ENCODE data around the gene KIAA0513.

The KIAA0513 gene, protein sequence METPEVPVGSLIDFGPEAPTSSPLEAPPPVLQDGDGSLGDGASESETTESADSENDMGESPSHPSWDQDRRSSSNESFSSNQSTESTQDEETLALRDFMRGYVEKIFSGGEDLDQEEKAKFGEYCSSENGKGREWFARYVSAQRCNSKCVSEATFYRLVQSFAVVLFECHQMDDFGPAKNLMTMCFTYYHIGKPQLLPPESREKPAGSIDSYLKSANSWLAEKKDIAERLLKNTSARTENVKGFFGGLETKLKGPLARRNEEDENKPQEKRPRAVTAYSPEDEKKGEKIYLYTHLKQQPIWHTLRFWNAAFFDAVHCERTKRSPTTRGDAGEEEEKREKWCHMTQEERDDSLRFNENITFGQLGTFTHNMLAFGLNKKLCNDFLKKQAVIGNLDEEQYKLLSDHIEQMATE

DNA sequence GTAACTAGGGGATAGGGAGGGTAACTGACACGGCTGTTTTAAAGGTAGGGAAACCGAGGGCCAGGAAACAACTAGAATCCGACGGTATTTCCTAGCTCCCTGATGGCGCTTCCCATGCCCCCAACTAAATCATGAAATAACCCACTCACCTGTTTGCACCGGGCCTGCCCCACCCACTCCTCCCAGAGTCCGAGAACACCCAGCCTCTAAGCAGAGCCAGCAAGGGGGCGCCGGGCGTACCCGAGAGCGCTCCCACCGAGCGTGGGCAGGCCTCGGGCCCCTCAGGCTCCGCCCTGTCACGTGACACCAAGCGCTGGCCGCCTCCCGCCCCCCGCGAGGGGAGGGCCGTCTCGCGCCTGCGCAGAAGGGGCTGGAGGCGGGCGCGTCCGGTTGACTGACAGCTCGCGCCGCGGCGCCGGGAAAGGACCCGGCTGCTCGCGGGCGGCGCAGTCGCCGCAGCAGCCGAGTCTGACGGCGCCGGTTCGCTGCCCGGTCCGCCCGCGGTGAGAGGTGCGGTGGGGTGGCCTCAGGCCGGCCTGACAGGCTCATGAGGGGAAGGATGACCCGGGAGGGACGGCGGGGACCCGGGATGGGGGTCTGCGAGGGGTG lies at the start of gene KIAA0513:
Gene KIAA0513 (plus strand): TSS at position 447 of the 609 bp plus-strand sequence. CDS start 39,277 bp downstream, outside the sequence.
- peak; percentile 99 for DNase-seq (ENCODE audit: low spot score)
- TF ChIP-seq, protein P1, sequence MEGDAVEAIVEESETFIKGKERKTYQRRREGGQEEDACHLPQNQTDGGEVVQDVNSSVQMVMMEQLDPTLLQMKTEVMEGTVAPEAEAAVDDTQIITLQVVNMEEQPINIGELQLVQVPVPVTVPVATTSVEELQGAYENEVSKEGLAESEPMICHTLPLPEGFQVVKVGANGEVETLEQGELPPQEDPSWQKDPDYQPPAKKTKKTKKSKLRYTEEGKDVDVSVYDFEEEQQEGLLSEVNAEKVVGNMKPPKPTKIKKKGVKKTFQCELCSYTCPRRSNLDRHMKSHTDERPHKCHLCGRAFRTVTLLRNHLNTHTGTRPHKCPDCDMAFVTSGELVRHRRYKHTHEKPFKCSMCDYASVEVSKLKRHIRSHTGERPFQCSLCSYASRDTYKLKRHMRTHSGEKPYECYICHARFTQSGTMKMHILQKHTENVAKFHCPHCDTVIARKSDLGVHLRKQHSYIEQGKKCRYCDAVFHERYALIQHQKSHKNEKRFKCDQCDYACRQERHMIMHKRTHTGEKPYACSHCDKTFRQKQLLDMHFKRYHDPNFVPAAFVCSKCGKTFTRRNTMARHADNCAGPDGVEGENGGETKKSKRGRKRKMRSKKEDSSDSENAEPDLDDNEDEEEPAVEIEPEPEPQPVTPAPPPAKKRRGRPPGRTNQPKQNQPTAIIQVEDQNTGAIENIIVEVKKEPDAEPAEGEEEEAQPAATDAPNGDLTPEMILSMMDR (IDR thresholded peaks at IDR 0.05; ENCODE audit: extremely low read depth, insufficient read depth, missing control alignments) = peak; percentile 38
- in situ Hi-C loops (cut with MboI; ENCODE audit: low pct_unique_long_range_greater_than_20kb, low sequenced_read_pairs, unreplicated experiment) = no loop called here

DNA sequence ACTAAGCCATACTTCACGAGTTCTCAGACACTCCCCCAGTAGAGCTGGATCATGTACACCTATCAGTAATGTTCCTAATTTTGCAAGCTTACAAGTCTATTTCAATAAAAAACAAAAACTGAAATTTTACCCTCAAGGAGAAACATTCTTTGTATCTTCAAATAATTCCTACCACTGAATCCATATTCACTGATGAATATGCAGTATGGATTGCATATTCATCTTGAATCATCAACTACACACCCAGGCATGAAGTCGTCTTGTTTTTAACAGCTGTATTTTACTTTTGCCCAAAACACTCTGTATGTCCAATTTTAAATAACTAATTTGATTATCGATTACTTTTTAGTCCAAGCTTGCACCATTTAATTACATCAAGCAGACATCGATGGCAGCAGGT lies 48.1 kb upstream of the KIAA0513 start:
- in situ Hi-C loops (cut with MboI; ENCODE audit: low pct_unique_long_range_greater_than_20kb, low sequenced_read_pairs, unreplicated experiment) = no loop called here
- TF ChIP-seq, protein P1 (IDR thresholded peaks at IDR 0.05; ENCODE audit: extremely low read depth, insufficient read depth, missing control alignments) = no peak
- DNase-seq (ENCODE audit: low spot score) = no peak

DNA sequence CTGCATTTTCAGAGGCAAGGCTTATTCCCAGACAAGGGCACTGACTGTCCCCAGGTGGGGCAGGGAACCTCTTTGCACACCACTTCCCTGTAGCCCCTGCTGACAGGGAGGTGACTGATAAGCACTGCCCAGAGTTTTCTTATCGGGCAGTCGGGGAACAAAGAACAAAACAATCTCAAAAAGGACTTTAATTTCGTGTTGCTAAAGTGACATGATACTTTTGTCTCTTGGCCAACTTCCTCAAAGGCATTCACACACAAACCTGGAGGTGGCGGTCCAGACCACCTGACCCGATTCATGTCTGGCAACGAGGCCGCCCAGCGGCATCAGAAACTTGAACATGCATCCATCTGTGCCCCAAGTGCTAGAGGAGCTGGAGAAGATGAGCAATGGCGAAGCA lies 45.2 kb upstream of the KIAA0513 start:
- TF ChIP-seq, protein P1 (IDR thresholded peaks at IDR 0.05; ENCODE audit: extremely low read depth, insufficient read depth, missing control alignments) = no peak
- in situ Hi-C loops (cut with MboI; ENCODE audit: low pct_unique_long_range_greater_than_20kb, low sequenced_read_pairs, unreplicated experiment) = no loop called here
- DNase-seq (ENCODE audit: low spot score) = no peak

DNA sequence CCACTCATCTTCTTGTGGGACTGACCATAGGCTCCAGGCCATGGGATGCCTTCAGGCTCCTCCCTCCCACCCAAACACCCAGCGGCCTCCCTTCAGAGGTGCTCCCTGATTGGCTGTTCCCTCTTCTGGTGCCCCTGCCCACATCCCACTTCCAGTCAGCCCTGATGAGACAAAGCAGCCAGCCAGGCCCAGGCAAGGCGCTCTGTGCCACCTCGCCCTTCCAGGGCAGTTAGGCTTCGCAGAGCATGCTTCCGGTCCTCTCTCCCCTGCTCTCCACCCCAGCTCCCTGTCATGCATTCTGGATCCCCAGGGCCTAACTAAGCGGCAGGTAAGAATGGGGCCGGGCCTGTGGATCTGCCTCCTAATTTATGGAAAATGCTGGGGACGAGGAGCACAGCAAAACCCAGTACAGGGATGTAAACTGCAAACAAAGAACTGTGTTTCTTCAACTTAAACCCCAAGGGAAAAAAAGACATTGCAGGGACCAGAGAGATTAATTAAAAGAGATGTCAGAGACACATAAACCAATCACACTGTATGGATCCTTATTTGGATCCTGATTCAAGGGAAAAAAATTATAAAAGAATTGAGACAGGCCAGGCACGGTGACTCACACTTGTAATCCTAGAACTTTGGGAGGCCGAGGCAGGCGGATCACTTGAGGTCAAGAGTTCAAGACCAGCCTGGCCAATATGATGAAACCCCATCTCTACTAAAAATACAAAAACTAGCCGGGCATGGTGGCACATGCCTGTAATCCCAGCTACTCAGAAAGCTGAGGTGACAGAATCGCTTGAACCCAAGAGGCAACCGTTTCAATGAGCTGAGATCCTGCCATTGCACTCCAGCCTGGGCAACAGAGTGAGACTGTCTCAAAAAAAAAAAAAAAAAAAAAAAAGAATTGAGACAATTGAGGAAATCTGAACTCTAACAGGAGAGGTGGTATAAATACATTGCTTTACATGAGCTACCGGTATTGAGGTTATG lies 42.2 kb upstream of the KIAA0513 start:
- in situ Hi-C loops (cut with MboI; ENCODE audit: low pct_unique_long_range_greater_than_20kb, low sequenced_read_pairs, unreplicated experiment) = no loop called here
- DNase-seq (ENCODE audit: low spot score) = no peak
- TF ChIP-seq, protein P1 (IDR thresholded peaks at IDR 0.05; ENCODE audit: extremely low read depth, insufficient read depth, missing control alignments) = no peak

DNA sequence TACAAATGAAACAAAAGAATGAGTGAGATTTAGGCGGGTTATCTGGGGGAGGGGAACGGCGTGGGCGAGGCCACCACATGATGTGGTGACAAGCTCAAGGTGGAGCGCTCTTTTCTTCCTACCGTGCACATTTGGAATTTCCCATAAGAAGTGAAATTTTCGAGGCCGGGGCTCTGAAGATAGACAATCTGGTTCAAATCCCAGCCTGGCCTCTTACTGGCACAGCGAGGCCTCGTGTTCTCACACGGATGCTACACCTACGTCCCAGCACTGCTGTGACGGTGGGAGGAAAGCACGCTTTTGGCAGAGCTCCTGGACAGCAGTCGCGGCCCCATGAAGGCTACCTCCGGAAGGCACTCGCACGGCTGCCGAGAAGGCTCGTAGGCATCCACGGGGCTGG lies 41.5 kb upstream of the KIAA0513 start:
- TF ChIP-seq, protein P1 (IDR thresholded peaks at IDR 0.05; ENCODE audit: extremely low read depth, insufficient read depth, missing control alignments) = no peak
- DNase-seq (ENCODE audit: low spot score) = no peak
- in situ Hi-C loops (cut with MboI; ENCODE audit: low pct_unique_long_range_greater_than_20kb, low sequenced_read_pairs, unreplicated experiment) = no loop called here

DNA sequence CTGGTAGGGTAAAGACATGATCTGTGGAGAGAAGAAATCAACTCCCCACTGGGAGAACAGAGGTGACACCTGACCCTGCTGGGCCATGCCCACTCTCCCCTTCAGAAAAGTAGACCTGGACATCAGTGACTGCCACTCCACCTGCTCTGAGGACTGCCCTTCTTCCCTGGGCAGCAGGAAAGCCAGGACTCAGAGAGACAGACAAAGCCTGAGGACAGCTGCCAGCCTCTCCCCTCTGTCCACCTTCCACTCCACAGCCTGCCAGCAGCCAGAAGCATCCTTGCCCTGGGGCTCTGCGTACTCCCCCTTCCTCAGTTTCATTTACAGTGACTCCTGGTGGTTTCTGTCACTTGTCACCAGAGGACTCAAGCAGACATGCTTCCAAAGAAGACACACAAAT lies 40.7 kb upstream of the KIAA0513 start:
- TF ChIP-seq, protein P1 (IDR thresholded peaks at IDR 0.05; ENCODE audit: extremely low read depth, insufficient read depth, missing control alignments) = no peak
- DNase-seq (ENCODE audit: low spot score) = no peak
- in situ Hi-C loops (cut with MboI; ENCODE audit: low pct_unique_long_range_greater_than_20kb, low sequenced_read_pairs, unreplicated experiment) = no loop called here
